Measurements from ENCODE around the gene ALK.

Gene ALK

DNA sequence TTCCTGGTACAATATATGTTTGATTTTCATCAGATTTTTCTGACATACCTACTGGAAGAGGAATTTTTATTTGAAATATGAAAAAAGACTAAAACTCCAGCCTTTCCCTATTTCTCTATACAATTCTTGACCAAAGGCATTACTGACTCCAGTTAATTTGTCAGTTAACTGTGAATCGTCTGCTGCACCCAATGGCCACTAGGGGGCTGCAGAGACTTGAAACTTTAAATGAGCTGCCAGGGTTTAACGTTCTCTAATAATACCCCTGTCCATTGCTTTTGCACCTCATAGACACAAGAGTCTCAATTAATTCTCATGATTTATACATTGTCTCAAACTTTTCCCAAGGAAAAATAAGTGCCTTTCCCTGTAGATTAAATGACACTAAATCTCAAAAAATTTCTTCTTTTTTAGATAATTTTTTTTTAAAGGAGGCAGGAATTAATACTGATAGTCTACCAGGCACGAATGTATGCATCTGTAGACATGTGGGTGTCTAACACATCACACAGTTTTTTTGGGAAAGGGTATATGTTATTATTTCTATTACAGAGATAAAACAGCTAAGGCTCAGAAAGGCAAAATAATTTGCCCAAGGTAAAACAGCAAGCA, 1.8 kb upstream of the ALK start:
- no peak for DNase-seq (ENCODE audit: low spot score)
- TF ChIP-seq, protein P1, sequence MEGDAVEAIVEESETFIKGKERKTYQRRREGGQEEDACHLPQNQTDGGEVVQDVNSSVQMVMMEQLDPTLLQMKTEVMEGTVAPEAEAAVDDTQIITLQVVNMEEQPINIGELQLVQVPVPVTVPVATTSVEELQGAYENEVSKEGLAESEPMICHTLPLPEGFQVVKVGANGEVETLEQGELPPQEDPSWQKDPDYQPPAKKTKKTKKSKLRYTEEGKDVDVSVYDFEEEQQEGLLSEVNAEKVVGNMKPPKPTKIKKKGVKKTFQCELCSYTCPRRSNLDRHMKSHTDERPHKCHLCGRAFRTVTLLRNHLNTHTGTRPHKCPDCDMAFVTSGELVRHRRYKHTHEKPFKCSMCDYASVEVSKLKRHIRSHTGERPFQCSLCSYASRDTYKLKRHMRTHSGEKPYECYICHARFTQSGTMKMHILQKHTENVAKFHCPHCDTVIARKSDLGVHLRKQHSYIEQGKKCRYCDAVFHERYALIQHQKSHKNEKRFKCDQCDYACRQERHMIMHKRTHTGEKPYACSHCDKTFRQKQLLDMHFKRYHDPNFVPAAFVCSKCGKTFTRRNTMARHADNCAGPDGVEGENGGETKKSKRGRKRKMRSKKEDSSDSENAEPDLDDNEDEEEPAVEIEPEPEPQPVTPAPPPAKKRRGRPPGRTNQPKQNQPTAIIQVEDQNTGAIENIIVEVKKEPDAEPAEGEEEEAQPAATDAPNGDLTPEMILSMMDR (IDR thresholded peaks at IDR 0.05), result peak; percentile 53
- Histone ChIP-seq H3K27ac (no peak overlapping the region), H3K4me3 (no peak overlapping the region)

- Histone ChIP-seq H3K4me3 (no peak overlapping the region), H3K27ac (no peak overlapping the region)
- DNase-seq (ENCODE audit: low spot score), result no peak
- TF ChIP-seq, protein P1 (IDR thresholded peaks at IDR 0.05), result no peak
Observed at GRCh38 chr2:29922605-29923004, 1.2 kb upstream of the ALK start.

DNA sequence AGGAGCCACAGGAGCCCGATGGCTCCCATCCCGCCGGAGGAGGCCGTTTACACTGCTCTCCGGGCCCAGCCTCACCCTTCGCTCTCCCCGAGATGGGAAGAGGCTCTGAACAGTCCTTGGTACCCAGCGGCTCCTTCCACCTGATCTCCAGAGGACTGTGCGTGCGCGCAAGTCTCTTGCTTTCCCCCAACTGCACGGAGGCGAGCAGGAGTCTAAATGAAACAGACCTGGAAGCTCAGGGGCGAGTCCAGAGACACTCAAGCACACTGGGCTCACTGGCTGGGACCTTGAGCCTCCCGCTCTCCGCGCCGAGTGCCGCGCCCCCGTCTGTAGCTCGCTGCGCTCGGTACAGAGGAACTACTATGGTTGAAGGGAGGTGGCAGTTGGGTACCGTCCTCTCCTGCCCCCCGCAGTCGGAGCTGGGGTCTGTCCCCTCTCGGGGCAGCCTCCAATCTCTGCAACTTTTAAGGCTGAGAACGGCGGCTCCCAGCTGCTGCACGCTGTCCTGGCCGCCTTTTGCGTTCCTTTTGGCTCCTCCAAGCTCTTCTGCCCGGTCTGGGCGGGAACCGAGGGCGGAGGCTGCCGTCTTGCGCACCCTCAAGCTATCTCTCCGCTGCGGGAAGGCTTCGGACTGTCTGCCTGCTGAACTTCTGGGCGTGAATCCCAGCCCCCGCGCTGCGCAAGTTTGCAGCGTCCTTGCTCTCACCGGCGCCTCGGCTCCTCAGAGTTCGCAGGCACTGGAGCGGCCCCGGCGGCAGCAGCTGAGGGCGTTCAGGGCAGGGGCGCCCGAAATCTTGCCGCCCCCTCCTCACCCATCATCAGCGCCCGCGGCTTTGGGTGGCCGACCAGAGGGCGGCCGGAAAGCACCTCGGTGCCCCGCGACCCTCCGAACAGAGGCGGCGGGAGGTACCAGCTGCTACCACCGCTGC, 491 bp downstream of the ALK start:
- no peak overlapping the region for H3K27ac ChIP-seq
- peak overlapping the region; percentile 69 for H3K4me3 ChIP-seq
- TF ChIP-seq, protein P1 (IDR thresholded peaks at IDR 0.05), result no peak
- no peak for DNase-seq (ENCODE audit: low spot score)

- Histone ChIP-seq H3K4me3 (peak overlapping the region; percentile 69), H3K27ac (no peak overlapping the region)
- TF ChIP-seq, protein P1 (IDR thresholded peaks at IDR 0.05), result no peak
- DNase-seq (ENCODE audit: low spot score), result no peak
Observed at GRCh38 chr2:29920130-29920577, 1.2 kb downstream of the ALK start.

DNA sequence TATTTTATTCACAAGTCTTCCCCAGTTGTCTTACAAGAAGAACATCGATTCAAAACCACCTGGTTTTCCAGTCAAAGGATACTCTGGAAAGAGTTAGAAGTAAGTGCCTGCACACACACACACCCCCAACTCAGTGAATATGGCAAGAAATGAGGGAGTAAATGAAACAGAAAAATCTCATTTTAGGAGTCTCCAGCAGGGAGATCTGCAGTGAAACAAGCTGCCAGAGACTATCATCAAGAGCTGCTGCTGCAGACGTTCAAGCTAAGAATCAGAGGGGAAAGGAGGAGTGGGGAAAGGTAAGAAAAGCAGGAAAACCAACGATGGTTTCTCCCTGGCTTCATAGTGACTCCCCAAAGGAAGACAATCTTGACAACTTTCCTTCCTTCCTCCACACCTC, 2.4 kb downstream of the ALK start:
- TF ChIP-seq, protein P1 (IDR thresholded peaks at IDR 0.05), result no peak
- DNase-seq (ENCODE audit: low spot score), result no peak
- no peak overlapping the region for H3K27ac ChIP-seq
- no peak overlapping the region for H3K4me3 ChIP-seq

DNA sequence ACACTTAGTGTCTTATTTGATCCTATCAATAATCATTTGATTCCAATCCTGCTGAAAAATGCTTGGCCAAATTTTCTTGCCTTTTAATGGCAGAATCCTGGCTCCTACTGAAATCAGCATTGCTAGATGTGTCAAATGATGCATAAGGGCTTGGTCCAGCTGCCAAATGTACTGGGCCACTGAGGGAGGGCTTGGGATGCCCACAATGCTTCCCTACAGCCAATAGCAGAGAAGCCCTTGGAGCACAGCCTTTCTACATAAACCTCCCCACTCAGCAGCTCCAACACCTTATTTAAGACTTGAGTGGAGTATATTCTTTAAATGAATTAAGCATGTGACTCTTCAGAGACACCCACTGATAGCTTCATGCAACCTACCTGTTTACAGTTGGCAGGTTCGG, 3.6 kb downstream of the ALK start:
- H3K27ac ChIP-seq, result no peak overlapping the region
- TF ChIP-seq, protein P1 (IDR thresholded peaks at IDR 0.05), result no peak
- H3K4me3 ChIP-seq, result no peak overlapping the region
- DNase-seq (ENCODE audit: low spot score), result no peak
